ENCODE data around the gene BIRC7.
"Not testable (repeated sequence)": the region's sequence is repeated elsewhere in the genome, so short reads cannot be mapped to it uniquely, and the experiment has no call there.

The BIRC7 gene

DNA sequence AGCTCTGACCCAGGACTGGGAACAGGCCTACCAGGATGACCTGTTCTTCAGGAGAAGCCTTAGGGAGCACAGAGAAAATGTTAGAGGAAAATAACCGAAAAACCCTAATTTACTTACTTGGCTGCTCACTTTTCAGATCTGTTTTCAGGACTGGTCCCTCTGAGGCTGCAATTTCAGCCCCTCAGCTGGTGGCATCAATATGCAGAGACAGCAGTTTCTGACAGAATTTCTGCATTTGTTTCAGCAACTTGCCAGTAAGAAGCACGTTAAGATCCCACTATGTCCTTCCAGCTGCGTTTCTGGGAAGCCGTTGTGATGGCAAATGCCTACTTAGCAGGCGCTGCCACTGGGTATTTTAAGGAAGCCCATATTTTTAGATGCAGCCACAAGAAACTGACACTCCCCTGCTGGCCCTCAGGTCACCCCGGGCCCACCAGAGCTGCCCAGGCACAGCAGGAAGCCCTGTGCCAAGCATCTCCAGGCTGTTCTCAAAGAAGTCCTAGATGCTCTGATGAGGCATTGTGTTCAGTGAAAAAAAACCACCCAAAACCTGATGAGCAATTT lies 27.3 kb upstream of the BIRC7 start:
- no peak for DNase-seq (ENCODE audit: low spot score)

GRCh38 chr20:63210011-63210605 lies 25.6 kb upstream of the BIRC7 start:
- no peak for DNase-seq (ENCODE audit: low spot score)

DNA sequence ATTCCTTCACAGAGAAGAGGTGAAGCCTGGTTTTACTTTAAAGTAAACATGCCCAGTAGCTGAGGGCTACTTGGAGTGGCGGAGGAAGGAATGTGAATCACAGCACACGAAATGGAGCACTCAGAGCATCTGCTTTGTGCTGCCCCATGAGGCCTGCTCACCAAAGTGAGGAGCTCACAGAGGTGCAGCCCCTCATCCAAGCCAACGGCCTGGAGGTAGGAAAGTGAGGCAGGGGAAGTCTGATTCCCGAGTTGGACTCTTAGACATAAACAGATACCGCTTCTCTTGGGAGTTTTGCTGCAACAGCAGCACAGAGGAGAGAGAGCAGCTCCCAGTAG lies 23.3 kb upstream of the BIRC7 start:
- DNase-seq (ENCODE audit: low spot score) = no peak

DNA sequence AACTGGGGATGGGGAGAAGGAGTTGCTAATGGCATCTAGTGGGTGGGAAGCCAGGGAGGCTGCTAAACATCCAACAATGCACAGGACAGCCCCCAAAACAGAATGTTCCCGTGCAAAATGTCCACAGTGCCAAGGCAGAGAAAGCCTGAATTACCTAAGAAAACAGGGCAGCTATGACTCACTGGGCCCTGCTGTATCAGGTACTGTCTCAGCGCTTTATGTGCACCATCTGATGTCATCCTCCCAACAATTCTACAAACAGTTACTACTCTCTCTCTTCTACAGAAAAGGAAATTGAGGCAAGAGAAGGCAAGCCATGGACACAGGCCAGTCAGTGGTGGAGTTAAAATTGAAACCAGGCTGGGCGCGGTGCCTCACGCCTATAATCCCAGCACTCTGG lies 22.9 kb upstream of the BIRC7 start:
- DNase-seq (ENCODE audit: low spot score) = no peak

DNA sequence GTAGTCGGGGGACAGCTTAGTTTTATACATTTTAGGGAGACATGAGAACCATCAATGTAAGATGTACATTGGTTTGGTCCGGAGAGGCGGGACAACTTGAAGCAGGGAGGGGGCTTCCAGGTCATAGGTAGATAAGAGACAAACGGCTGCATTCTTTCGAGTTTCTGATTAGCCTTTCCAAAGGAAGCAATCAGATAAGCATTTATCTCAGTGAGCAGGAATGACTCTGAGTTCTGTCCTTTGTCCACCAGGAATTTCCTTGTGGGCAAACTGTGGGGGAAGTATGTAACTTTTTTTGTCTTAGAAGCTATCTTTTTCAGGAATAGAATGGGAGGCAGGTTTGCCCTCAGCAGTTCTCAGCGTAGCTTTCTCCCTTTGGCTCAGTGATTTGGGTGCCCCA lies 21.2 kb upstream of the BIRC7 start:
- DNase-seq (ENCODE audit: low spot score) = no peak

DNA sequence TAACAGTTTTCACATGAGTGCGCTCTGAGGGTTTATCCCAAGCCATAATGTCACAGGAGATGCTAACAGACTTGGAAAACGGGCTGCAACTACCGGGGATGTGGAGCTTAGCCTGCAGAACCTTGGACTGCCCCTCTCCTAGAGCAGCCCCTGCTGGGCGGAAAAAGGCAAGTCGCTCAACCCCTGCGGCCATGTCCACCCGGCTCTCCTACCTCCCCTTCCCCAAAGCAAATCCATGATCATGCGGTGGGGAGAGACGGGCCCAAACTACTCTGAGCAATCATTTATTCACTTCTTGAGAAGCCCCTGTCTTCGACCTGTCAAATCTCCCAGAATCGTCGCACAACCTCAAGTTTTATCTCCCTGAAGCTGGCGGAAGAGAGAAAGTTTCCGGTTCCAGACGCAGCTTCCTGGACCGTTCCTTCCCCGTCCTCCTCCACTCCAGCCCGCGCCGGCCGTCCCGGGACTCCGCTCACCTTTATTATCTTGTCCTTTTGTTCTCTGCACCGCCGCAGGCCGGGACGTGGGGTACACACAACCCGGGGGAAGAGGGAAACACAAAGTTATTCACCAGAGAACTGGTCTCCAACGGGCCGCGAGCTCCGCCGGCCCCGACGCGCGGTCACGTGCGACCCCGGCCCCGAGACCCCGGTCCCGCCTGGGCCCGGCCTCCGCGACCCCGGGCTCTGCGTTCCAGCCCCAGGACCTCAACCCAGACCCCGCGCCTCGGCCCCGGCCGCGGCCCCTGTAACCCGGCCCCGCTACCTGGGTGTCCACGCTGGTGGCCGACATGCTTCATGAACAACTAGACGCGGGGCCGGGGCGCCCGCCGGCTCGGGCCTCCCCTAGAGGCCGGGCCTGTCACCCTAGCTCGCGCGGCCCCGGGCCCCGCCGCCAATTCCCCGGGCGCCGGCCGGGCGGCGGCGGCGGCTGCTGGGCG lies 20.3 kb upstream of the BIRC7 start:
- DNase-seq (ENCODE audit: low spot score) = peak; percentile 75

- peak; percentile 99 for DNase-seq (ENCODE audit: low spot score)
Measured at GRCh38 chr20:63216041-63216848, 19.5 kb upstream of the BIRC7 start, which contains the start of gene YTHDF1. YTHDF1 (minus strand) TSS chr20:63216131; CDS start chr20:63215892, 239 bp downstream.

GRCh38 chr20:63216849-63217471 lies 18.7 kb upstream of the BIRC7 start:
- DNase-seq (ENCODE audit: low spot score) = no peak

- DNase-seq (ENCODE audit: low spot score) = no peak
Measured at GRCh38 chr20:63217706-63218105, 18.0 kb upstream of the BIRC7 start.

DNA sequence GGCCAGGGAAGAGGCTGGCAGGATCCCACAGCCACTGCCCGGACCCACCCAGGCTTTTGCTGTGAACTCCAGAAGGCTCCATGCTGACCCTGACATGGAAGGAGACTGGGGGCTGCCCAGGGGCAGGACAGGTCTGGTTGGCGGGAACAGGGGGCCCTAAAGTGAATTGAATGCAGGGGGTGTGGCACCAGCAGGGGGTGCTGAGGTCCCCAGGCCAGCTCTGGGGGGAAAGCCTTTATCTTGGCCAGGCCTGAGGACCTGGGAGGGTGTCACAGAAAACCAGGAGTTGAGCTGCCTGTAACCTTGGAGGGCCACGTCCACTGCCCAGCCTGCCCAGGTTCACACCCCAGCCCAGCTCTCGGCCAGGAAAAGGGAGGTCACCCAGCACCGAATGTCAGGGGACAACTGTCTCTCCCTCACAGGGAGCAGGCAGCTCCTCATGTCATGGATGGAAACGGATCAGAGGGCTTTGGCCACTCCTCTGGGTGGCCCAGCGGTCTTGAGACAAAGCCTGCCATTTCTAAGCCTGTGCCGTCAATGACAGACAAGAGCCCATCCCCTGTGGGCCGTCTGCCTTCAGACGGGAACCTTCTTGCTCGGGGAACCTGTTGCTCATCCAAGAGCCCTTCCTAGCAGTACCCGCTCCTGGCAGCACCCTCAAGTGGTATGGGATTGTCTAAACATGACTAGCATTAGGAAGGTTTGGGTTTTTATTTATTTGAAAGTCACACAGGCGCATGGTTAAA lies 16.8 kb upstream of the BIRC7 start:
- no peak for DNase-seq (ENCODE audit: low spot score)

- no peak for DNase-seq (ENCODE audit: low spot score)
Measured at GRCh38 chr20:63219447-63219821, 16.3 kb upstream of the BIRC7 start.

- DNase-seq (ENCODE audit: low spot score) = no peak
Measured at GRCh38 chr20:63219866-63220521, 15.7 kb upstream of the BIRC7 start.

DNA sequence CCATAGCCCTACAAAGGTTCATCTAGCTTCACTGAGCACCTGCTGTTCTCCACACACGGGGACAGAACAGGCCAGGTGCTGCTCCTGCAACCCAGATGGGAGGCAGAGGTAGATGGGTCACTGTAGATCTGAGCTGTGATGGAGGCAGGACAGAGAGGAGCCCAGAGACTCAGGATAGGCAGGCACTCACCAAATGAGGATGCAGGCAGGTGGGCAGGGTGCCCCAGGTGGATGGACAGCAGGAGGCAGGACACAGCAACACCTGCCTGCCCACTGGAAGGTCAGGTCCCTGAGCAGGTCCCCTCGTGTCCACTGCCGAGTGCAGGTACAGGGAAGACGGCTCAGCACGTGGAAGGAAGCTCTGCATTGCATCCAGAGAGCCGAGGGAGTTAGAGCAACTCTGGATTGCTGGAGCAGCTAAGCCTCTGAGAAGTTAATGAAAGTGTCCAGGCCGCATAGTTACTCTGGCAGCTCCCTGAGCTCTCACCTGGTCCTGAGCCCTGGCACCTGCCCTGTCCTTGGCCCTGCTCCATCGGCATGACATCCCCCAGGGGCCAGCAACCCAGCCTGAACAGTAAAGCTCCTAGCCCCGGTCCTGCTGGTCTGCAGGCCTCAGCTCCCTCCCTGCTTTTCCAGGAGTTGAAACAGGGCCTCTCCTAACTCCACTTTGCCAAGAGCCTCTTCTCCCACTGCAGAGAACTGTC lies 14.9 kb upstream of the BIRC7 start:
- no peak for DNase-seq (ENCODE audit: low spot score)

- DNase-seq (ENCODE audit: low spot score) = not testable (repeated sequence)
Measured at GRCh38 chr20:63221400-63222053, 14.2 kb upstream of the BIRC7 start.

DNA sequence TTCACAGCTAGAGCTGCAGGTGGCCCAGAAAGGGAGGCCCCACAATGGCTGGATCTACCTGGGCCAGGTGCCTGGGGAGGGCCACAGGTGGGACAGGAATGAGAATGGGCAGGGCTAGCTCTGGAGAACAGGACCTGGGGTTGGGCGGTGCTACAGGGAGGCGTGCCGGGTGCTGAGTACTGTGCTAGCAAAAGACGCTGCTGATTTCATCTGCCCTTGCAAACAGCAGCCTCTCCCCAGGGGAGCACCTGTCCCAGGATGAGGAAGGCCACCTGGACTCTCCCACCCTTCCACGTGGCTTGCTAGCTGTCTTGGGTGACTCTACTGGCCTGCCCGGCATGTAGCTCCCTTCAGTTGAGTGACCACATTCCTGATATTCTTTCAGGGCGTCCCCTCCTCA lies 13.2 kb upstream of the BIRC7 start:
- no peak for DNase-seq (ENCODE audit: low spot score)

GRCh38 chr20:63223121-63223825 lies 12.4 kb upstream of the BIRC7 start:
- peak; percentile 40 for DNase-seq (ENCODE audit: low spot score)

GRCh38 chr20:63223826-63224207 lies 11.9 kb upstream of the BIRC7 start:
- no peak for DNase-seq (ENCODE audit: low spot score)

- DNase-seq (ENCODE audit: low spot score) = no peak
Measured at GRCh38 chr20:63224412-63225081, 11.2 kb upstream of the BIRC7 start.
